HG03045 (cell line): Measurements from ENCODE around the gene ADAT1.
"Not testable (repeated sequence)": the region's sequence is repeated elsewhere in the genome, so short reads cannot be mapped to it uniquely, and the experiment has no call there.

Experiments used
- ATAC-seq: cut with Tn5 transposase; IDR thresholded peaks from one replicate; pipeline ENCODE4 v1.9.1; 2021; ENCODE audit warnings: mild to moderate bottlenecking, moderate library complexity; ENCODE audit not compliant: unreplicated experiment

ADAT1 gene

DNA sequence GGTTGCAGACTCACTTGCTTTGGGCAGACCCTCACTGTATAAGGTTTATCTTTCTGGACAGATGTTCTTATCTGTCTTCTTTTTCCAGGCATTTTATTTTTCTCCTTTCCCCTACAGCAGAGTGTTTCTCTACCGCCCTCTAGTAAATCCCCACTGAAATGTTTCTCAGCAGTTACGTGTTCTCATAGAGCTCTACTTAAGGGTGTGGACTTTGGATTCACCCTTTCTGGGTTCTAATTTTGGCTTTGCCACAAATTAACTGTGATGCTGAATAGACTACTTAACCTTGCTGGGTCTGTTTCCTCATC is 2.0 kb downstream of the ADAT1 start:
- ATAC-seq, result no peak

- no peak for ATAC-seq
Measured at GRCh38 chr16:75620326-75621169, 2.5 kb downstream of the ADAT1 start.

DNA sequence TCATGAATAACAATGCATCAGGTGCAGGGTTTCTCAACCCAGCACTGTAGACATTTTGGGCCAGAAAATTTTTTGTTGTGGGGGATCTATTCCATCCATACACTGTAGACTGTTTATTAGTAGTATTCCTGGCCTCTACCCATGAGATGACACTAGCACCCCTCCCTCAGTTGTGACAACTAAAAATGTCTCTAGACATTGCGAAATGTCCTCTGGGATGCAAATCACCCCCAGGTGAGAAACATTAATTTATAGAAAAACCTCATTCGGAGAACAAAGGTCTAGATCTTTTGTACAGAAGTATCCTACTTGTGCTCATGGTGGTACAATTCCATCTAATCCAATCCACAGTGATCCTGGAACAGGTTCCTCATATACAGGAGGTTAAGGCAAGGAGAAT is 4.3 kb downstream of the ADAT1 start:
- ATAC-seq, result no peak

DNA sequence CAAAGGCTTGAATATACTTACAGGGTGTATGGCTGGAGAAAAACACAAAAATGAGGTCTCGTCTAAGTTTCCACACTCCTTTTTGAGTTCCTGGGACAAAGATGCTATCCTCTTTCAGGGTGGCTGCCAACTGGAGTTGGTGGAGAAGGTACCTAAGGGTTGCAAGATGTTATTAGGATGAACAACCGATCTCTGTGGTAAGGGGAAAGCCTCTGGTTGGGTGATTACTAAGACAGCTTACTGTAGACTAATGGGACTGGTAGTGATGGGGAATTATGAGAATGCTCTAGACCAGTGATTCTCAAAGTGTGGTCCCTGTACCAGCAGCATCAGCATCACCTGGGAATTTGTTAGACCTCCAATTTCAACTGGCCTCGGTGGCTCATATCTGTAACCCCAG is 6.0 kb downstream of the ADAT1 start:
- ATAC-seq, result no peak

DNA sequence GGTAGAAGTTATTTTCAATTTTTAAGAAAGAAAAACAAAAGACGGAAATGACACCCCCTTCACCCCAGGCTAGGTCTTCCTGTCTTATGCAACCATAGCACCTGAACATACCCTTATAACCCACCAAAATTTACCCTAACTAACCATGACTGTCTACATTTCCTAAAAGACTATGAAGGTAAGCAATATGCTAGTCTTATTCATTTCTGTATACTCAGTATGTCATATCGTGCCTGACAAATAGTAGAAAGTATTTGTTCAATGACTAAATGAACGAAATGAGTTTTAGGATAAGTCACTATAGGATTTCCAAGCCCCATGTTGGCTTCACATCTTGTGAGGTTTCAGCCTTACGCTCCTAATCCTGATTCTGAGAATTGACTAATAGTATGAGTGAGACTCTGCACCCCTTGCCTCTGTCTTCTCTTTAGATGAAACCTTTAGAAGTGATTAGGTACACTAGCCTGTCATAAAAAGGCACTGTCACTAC is 6.5 kb downstream of the ADAT1 start:
- peak; percentile 54 for ATAC-seq

GRCh38 chr16:75615619-75616018 is 7.5 kb downstream of the ADAT1 start:
- ATAC-seq, result no peak

DNA sequence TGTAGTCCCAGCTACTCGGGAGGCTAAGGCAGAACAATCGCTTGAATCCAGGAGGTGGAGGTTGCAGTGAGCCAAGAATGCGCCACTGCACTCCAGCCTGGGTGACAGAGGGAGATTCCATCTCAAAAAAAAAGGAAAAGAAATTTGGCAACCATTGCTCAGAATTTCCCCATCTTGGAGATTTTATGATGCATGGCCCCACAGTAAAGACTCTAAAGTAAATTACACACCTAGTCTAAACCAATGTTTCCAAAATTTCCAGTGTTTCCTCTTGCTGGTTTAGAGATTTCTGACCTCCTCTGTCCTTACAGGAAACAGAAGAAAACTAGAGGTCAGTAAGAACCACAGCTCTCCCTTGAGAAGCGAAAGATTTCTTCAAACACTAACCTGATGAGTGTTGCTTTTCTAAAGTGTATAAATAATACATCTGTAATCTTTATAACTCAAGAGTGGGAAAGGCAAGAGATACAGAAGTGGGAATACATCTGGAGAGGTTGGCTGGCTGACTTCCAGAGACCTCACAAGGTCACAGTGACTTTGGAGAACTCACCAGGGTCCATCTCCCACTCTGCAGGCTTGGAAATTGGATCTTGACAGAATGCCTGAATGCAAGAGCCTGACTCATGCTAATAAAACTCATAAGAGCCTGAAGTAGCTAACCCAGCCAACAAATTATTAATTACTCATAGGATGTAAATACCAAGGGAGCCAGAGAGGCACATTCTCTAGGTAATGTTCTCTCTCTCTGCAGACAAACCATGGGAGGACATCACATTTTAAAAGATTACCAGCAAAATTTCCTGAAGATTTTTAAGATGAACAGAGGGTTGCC is 8.8 kb downstream of the ADAT1 start:
- ATAC-seq, result no peak

- no peak for ATAC-seq
Measured at GRCh38 chr16:75606507-75606906, 16.6 kb downstream of the ADAT1 start.

DNA sequence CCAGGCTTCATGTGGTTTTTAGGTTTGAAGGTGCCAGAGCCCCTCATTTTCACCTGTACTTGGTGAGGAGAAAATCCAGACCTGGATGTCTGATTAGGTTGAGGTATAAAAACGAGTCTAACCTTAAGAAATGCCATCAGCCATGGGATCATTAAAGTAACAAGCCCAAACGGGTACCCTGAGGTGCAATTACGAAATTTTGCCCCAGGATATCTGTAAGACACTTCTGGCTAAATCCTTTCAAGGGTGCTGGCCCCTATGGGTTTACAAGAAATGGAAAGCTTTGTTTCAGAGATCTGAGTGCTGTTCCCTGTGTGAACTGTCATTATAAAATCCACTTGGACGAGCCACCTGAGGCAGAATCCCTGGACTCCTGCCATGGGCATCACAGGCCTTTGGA is 19.8 kb downstream of the ADAT1 start:
- ATAC-seq, result no peak

GRCh38 chr16:75599452-75600277 is 23.4 kb downstream of the ADAT1 start:
- no peak for ATAC-seq

DNA sequence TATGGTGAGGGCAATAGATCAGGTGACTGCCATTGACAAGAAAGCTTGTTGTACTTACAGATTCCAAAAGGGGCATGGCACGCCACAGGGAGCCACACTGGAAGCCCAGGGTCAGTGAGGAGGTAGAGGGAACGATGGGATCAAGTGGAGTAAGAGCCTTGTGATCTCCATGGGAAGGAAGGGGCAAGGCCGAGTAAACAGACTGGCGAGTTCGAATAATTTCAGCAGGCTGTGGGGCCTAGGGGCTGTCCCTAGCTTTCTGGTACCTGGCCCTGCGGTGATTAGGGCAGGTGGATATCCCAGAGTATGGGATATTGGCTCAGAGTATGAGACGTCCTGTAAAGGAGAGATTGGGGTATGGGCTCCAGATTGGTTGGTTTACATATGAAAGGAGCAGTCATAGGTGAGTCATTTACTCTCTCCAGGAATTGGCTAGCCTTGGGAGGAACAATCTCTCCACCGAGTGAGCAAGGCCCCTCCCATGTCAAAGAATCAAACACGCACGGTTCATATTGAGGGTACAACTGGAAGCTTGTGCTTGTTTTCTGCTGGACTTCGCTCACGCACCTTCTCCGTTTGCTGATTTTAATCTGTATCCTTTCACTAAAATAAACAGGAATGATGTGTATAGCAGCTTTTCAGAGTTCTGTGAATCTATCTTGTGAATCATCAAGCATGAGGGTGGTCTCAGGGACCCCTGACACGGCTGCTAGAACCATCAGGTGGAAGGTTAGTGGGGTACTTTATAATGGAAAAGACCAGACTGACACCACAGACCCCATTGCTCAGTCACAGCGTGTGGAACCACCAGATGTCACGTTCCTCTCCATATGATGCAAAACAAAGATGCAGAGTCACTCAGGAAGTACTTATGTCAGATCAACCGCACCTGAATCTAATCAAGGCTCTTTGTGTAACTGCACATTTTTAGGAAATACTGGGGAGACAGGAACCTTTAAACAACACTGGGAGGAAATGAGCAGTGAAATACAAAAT is 29.0 kb downstream of the ADAT1 start:
- no peak for ATAC-seq

DNA sequence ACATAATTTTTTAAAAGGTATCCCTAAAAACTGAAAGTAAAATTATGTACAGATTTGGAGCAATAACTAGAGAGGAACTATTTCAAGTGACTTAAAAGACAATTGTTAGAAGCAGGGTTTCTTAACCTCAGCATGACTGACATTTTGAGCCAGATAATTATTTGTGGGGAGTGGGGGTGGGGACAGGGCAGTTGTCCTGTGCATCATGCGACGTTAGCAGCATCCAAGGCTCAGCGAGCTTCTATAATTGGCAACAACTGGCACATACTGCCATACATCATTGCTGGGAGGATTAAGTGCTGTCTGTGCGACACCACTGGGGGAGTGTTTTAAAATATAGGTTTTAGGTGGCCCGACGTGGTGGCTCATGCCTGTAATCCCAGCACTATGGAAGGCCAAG is 29.8 kb downstream of the ADAT1 start:
- ATAC-seq, result no peak

GRCh38 chr16:75591927-75592326 is 31.2 kb downstream of the ADAT1 start:
- not testable (repeated sequence) for ATAC-seq

- no peak for ATAC-seq
Measured at GRCh38 chr16:75590920-75591843, 31.9 kb downstream of the ADAT1 start.

- ATAC-seq, result no peak
Measured at GRCh38 chr16:75589306-75589705, 33.8 kb downstream of the ADAT1 start.

GRCh38 chr16:75588716-75589115 is 34.4 kb downstream of the ADAT1 start:
- ATAC-seq, result no peak

- peak; percentile 73 for ATAC-seq
Measured at GRCh38 chr16:75584108-75584507, 39.0 kb downstream of the ADAT1 start.

DNA sequence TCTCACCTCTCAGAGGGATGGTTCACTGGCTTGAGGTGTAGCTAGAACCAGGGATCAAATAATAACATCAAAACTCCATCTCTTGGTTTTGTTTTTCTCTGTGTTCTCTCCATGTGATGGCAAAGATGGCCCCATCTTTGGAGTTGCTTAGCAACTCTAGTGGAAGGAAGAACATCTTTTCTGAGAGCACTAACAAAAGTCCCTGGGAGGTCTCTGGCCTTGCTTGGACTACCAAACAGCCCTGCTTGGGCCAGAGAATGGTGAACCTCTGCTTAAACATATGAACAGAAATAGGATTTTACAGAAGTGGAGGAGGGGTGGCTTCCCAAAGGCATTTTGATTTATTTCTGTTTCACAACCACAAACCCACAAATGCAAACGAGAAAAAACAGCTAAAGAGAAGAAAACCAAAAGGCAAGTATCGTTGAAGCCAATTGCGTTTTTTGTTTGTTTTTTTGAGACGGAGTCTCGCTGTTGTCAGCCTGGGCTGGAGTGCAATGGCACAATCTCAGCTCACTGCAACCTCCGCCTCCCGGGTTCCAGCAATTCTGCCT is 43.7 kb downstream of the ADAT1 start:
- no peak for ATAC-seq

GRCh38 chr16:75578725-75579124 is 44.4 kb downstream of the ADAT1 start:
- no peak for ATAC-seq
